OCI-LY1 (cell line): ENCODE measurements around the gene ICE2.

Experiments used
- H2AFZ ChIP-seq: fragments of 200-600 bp; sonication (generic), shearing (Covaris generic); 2 replicates; pipeline ENCODE4 v1.6.0; 2014; ENCODE audit warnings: antibody characterized with exemption, mild to moderate bottlenecking, low read length
- H3F3A ChIP-seq: fragments of 200-600 bp; sonication (generic), shearing (Covaris generic); 2 replicates; pipeline ENCODE4 v1.6.0; 2014; ENCODE audit warnings: mild to moderate bottlenecking, antibody characterized with exemption, low read length, moderate library complexity; ENCODE audit not compliant: insufficient read depth
- H3K27ac ChIP-seq: fragments of 200-600 bp; sonication (generic); 2 replicates; pipeline ENCODE4 v1.5.1; 2014; ENCODE audit warnings: low read length, mixed run types, mild to moderate bottlenecking, low read depth; ENCODE audit not compliant: poor library complexity, severe bottlenecking
- H3K27me3 ChIP-seq: fragments of 200-600 bp; sonication (generic); 2 replicates; pipeline ENCODE4 v1.6.0; 2014; ENCODE audit warnings: antibody characterized with exemption, mild to moderate bottlenecking, low read length, moderate library complexity; ENCODE audit not compliant: insufficient read depth
- H3K36me3 ChIP-seq: fragments of 200-600 bp; sonication (generic); 2 replicates; pipeline ENCODE4 v1.6.1; 2014; ENCODE audit warnings: mild to moderate bottlenecking, antibody characterized with exemption, low read length, moderate library complexity, mixed read lengths; ENCODE audit not compliant: insufficient read depth
- H3K4me1 ChIP-seq: fragments of 200-600 bp; sonication (generic); 2 replicates; pipeline ENCODE4 v1.5.1; 2014; ENCODE audit warnings: mild to moderate bottlenecking, low read length, moderate library complexity; ENCODE audit not compliant: insufficient read depth, severe bottlenecking
- H3K4me2 ChIP-seq: fragments of 200-600 bp; sonication (generic), shearing (Covaris generic); 2 replicates; pipeline ENCODE4 v1.6.1; 2014; ENCODE audit warnings: low read length
- H3K4me3 ChIP-seq: fragments of 200-600 bp; sonication (generic); 2 replicates; pipeline ENCODE4 v1.5.1; 2014; ENCODE audit warnings: low read length, low read depth, mild to moderate bottlenecking, mixed read lengths; ENCODE audit not compliant: poor library complexity, severe bottlenecking
- H3K79me2 ChIP-seq: fragments of 200-600 bp; shearing (Covaris generic); 2 replicates; pipeline ENCODE4 v1.6.1; 2016; ENCODE audit warnings: mixed run types, low read length, mixed read lengths; ENCODE audit not compliant: insufficient read depth
- H3K9ac ChIP-seq: fragments of 200-600 bp; sonication (generic), shearing (Covaris generic); 2 replicates; pipeline ENCODE4 v1.6.1; 2014; ENCODE audit warnings: mild to moderate bottlenecking, low read length, mixed read lengths
- H3K9me2 ChIP-seq: fragments of 200-600 bp; sonication (generic), shearing (Covaris generic); 2 replicates; pipeline ENCODE4 v1.6.1; 2014; ENCODE audit warnings: low read depth, mild to moderate bottlenecking, low read length, mixed read lengths
- H3K9me3 ChIP-seq: fragments of 200-600 bp; shearing (Covaris generic); 2 replicates; pipeline ENCODE4 v1.6.1; 2014; ENCODE audit warnings: low read length, mixed read lengths
- H4K20me1 ChIP-seq: fragments of 200-600 bp; sonication (generic), shearing (Covaris generic); 2 replicates; pipeline ENCODE4 v1.6.0; 2016; ENCODE audit warnings: mild to moderate bottlenecking, low read length; ENCODE audit not compliant: insufficient read depth
- CTCF ChIP-seq: fragments of 200-600 bp; sonication (generic), shearing (Covaris generic); IDR thresholded peaks from 2 replicates; pipeline ENCODE4 v1.5.1; 2017; ENCODE audit warnings: mild to moderate bottlenecking, antibody characterized with exemption, low read length, moderate library complexity, mixed read lengths
- EZH2 ChIP-seq: fragments of 200-600 bp; sonication (generic), shearing (Covaris generic); IDR thresholded peaks from 2 replicates; pipeline ENCODE4 v1.8.0; 2017; ENCODE audit warnings: borderline replicate concordance, mixed run types, mild to moderate bottlenecking, antibody characterized with exemption, low read length, moderate library complexity, mixed read lengths

ICE2 gene

GRCh38 chr15:60478566-60479360 lies at the start of gene ICE2:
Gene ICE2, minus strand, starts transcription at chr15:60479142. Its CDS starts 1,165 bp downstream, at chr15:60477977.
- TF ChIP-seq EZH2 (no peak), CTCF (no peak)
- Histone ChIP-seq H3K36me3 (peaks cover 29% of the 10 kb centered on the region), H3K27me3 (no peaks in the 10 kb centered on the region), H3K79me2 (peaks cover 19% of the 10 kb centered on the region), H3K9ac (peak within 1 kb of the TSS; percentile 97), H4K20me1 (no peaks in the 10 kb centered on the region), H3K9me2 (no peaks in the 10 kb centered on the region), H3K4me1 (peaks cover 32% of the 10 kb centered on the region), H3K4me3 (peak within 1 kb of the TSS; percentile 91), H3K4me2 (peak within 1 kb of the TSS; percentile 80), H3K27ac (peak within 1 kb of the TSS; percentile 62), H3F3A (no peaks in the 10 kb centered on the region), H3K9me3 (no peaks in the 10 kb centered on the region), H2AFZ (peak within 1 kb of the TSS; percentile 87)

- TF ChIP-seq CTCF (no peak), EZH2 (no peak)
- Histone ChIP-seq H3K4me2 (no peak overlapping the region), H3K79me2 (no peaks in the 10 kb centered on the region), H3K4me3 (no peak overlapping the region), H3K9me2 (no peaks in the 10 kb centered on the region), H3K9me3 (no peaks in the 10 kb centered on the region), H3K9ac (no peak overlapping the region), H3F3A (no peaks in the 10 kb centered on the region), H3K4me1 (no peaks in the 10 kb centered on the region), H2AFZ (no peak overlapping the region), H3K36me3 (no peaks in the 10 kb centered on the region), H4K20me1 (no peaks in the 10 kb centered on the region), H3K27ac (no peak overlapping the region), H3K27me3 (no peaks in the 10 kb centered on the region)
Observed at GRCh38 chr15:60528530-60528929, 49.6 kb upstream of the ICE2 start.

- Histone ChIP-seq H3K27me3 (no peaks in the 10 kb centered on the region), H3K4me3 (no peak overlapping the region), H4K20me1 (no peaks in the 10 kb centered on the region), H3K9me2 (no peaks in the 10 kb centered on the region), H3K4me1 (no peaks in the 10 kb centered on the region), H3K4me2 (no peak overlapping the region), H3F3A (no peaks in the 10 kb centered on the region), H3K36me3 (no peaks in the 10 kb centered on the region), H3K9me3 (no peaks in the 10 kb centered on the region), H3K9ac (no peak overlapping the region), H2AFZ (no peak overlapping the region), H3K27ac (no peak overlapping the region), H3K79me2 (no peaks in the 10 kb centered on the region)
- TF ChIP-seq EZH2 (no peak), CTCF (no peak)
Observed at GRCh38 chr15:60527456-60527855, 48.5 kb upstream of the ICE2 start.
